Stimulated activated naive CD8-positive, alpha-beta T cell treated with anti-CD3 and anti-CD28 coated beads, Interleukin-15, amount 100 ng/mL, for 72 hours (primary cell): Measurements from ENCODE around the gene CDC27.
"Not testable (repeated sequence)": the region's sequence is repeated elsewhere in the genome, so short reads cannot be mapped to it uniquely, and the experiment has no call there.

Source experiments
- ATAC-seq: fragments of 150-1000 bp; cut with Tn5 transposase; 2 replicates; pipeline ENCODE4 v1.10.0; 2021; ENCODE audit warnings: mild to moderate bottlenecking, moderate library complexity
- DNase-seq, 2 donors: peaks; one replicate each; pipeline ENCODE4 v3.0.0; 2021 to 2022
- H3K27ac Mint-ChIP-seq, 2 donors: one replicate each; pipeline ENCODE4 v1.8.0; 2022; ENCODE audit warnings: mild to moderate bottlenecking in 2 of 2, mixed read lengths in 2 of 2, moderate library complexity in 2 of 2
- H3K27me3 Mint-ChIP-seq: one replicate; pipeline ENCODE4 v1.8.0; 2022; ENCODE audit warnings: mixed read lengths
- H3K4me1 Mint-ChIP-seq: one replicate; pipeline ENCODE4 v1.8.0; 2022; ENCODE audit warnings: mild to moderate bottlenecking, mixed read lengths
- H3K4me3 Mint-ChIP-seq, 2 donors: one replicate each; pipeline ENCODE4 v1.8.0; 2022; ENCODE audit warnings: mild to moderate bottlenecking in 2 of 2, mixed read lengths in 2 of 2, moderate library complexity in 1 of 2
- H3K9me3 Mint-ChIP-seq, 2 donors: one replicate each; pipeline ENCODE4 v1.8.0; 2022; ENCODE audit warnings: mixed read lengths in 2 of 2

Gene CDC27

GRCh38 chr17:47145351-47145750 is 43.7 kb downstream of the CDC27 start:
- Mint-ChIP-seq H3K4me1 (no peaks in the 10 kb centered on the region), H3K27ac (no peak overlapping the region), H3K27me3 (no peaks in the 10 kb centered on the region), H3K4me3 (no peak overlapping the region), H3K9me3 (no peaks in the 10 kb centered on the region)
- ATAC-seq (no peak), DNase-seq (no peak)

DNA sequence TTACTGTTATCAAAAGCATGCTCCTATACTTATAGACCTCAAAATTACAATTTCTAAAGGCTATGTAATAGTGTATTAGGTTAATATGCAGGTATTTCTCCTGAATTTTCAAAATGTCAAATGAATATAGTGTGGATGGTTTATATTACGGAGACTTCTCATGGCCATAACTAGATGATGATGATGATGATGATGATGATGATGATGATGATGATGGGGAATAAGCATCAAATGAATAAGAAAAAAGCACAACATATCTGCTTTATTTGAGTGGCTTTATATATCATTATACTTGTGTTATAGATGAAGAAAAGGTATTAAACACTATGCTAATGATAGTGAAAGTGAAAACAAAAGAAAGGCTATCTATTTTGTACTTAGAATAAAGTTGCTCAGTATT is 53.9 kb downstream of the CDC27 start:
- DNase-seq (no peak), ATAC-seq (no peak)
- H3K27ac Mint-ChIP-seq = no peak overlapping the region
- no peaks in the 10 kb centered on the region for H3K4me1 Mint-ChIP-seq
- H3K9me3 Mint-ChIP-seq = no peaks in the 10 kb centered on the region
- no peak overlapping the region for H3K4me3 Mint-ChIP-seq
- no peaks in the 10 kb centered on the region for H3K27me3 Mint-ChIP-seq

DNA sequence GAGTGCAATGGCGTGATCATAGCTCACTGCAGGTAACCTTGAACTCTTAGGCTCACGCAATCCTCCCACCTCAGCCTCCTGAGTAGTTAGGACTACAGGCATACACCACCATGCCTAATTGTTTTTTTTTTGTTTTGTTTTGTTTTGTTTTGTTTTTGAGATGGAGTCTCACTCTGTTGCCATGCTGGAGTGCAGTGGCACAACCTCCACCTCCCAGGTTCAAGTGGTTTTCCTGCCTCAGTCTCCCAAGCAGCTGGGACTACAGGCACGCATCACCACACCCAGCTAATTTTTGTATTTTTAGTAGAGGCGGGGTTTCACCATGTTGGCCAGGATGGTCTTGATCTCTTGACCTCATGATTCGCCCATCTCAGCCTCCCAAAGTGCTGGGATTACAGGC is 54.7 kb downstream of the CDC27 start:
- H3K9me3 Mint-ChIP-seq, ATAC-seq, H3K4me3 Mint-ChIP-seq, DNase-seq, H3K27me3 Mint-ChIP-seq, H3K27ac Mint-ChIP-seq, H3K4me1 Mint-ChIP-seq: not testable (repeated sequence)

DNA sequence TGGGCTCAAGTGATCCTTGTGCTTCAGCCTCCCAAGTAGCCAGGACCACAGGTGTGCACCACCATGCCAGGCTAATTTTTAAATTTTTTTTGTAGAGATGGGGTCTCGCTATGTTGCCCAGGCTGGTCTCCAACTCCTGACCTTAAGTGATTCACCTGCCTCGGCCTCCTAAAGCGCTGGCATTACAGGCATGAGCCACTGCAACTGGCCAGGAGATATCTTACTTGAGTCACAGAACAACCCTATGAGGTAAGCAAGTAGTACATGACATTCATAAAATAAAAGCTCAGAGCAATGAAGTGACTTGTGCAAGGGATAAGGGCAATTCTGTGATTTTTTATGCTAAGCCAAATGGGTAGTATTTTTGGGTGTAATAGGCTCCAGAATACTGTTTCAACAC is 57.3 kb downstream of the CDC27 start:
- DNase-seq (no peak), ATAC-seq (no peak)
- H3K27me3 Mint-ChIP-seq = no peaks in the 10 kb centered on the region
- no peaks in the 10 kb centered on the region for H3K9me3 Mint-ChIP-seq
- H3K4me3 Mint-ChIP-seq = no peak overlapping the region
- no peak overlapping the region for H3K27ac Mint-ChIP-seq
- no peaks in the 10 kb centered on the region for H3K4me1 Mint-ChIP-seq

- not testable (repeated sequence) for H3K9me3 Mint-ChIP-seq, H3K27ac Mint-ChIP-seq, H3K4me3 Mint-ChIP-seq, DNase-seq, H3K27me3 Mint-ChIP-seq, ATAC-seq, H3K4me1 Mint-ChIP-seq
Observed at GRCh38 chr17:47126835-47127234, 62.3 kb downstream of the CDC27 start.

GRCh38 chr17:47123262-47123661 is 65.8 kb downstream of the CDC27 start:
- not testable (repeated sequence) for DNase-seq, ATAC-seq, H3K27me3 Mint-ChIP-seq, H3K9me3 Mint-ChIP-seq, H3K4me3 Mint-ChIP-seq, H3K27ac Mint-ChIP-seq
- peaks cover 19% of the 10 kb centered on the region for H3K4me1 Mint-ChIP-seq

DNA sequence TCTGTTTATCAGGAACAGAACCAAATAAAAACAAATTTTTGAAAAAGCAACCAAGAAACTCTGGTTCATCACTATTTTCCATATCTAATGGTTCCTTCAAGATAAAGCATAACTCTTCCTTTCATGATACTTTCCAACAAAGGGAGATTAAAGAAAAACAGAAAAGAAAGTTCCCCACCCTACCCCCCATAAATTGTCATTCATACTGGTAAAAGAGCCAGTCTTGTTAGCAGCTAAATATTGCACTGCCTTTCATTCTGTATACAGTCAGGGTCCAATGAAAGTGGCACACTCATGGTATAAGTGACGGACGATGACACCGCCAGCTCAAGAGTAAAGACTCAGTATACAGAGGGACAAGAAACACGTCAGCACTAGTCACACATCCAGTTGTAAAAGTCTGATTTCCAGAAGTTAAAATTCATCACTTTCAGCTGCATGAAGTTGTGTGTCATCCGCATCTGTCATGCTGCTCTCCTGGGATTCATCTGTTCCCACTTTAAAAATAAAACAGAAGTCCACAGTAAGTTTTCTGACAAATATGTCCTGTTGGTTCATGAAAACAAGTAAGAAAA is 68.5 kb downstream of the CDC27 start:
- DNase-seq (no peak), ATAC-seq (no peak)
- Mint-ChIP-seq H3K4me1 (peaks cover 19% of the 10 kb centered on the region), H3K27me3 (no peaks in the 10 kb centered on the region), H3K27ac (no peak overlapping the region), H3K9me3 (no peaks in the 10 kb centered on the region), H3K4me3 (no peak overlapping the region)

GRCh38 chr17:47119746-47120520 is 69.2 kb downstream of the CDC27 start:
- ATAC-seq (peak; percentile 84), DNase-seq (no peak)
- no peaks in the 10 kb centered on the region for H3K27me3 Mint-ChIP-seq
- H3K9me3 Mint-ChIP-seq = no peaks in the 10 kb centered on the region
- peaks cover 19% of the 10 kb centered on the region for H3K4me1 Mint-ChIP-seq
- H3K4me3 Mint-ChIP-seq = no peak overlapping the region
- H3K27ac Mint-ChIP-seq = peak overlapping the region in 1 of 2 donors; percentile 73

DNA sequence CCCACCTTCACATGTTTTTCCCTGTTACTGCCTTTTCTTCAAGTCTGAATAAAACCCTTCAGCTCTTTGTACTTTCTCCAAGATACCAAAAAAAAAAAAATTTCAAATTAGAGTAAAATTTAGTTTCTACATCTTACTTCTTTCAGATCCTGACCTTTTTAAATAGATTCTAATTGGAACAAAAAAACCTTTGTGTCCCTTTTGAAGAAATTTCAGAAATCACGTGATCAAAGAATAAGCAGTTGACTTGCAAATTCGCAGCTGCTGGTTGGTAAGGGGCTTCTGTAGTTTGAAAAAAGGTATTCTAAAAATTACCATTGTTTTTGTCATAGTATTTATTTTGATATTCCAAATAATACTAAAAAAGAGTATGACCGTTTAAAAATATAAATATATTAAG is 71.7 kb downstream of the CDC27 start:
- Mint-ChIP-seq H3K4me1 (peaks cover 19% of the 10 kb centered on the region), H3K27me3 (no peaks in the 10 kb centered on the region), H3K4me3 (no peak overlapping the region), H3K9me3 (no peaks in the 10 kb centered on the region), H3K27ac (no peak overlapping the region)
- no peak for ATAC-seq
- no peak for DNase-seq

DNA sequence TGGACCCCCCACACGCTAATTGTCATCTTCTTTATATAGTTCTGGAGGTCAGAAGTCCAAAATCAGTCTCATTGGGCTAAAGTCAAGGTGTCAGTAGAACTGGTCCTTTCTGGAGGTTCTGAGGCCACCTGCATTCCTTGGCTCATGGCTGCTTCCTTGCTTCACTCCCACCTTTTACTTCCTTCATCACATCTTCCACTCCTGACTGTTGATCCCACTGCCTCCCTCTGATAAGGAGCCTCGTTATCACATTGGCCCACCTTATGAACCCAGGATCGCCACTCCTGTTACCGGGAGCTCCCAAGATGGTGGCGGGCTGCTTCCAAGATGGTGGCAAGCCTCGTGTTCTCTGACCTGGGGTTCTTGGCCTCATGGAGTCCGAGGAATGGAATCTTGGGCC is 83.0 kb downstream of the CDC27 start:
- Mint-ChIP-seq H3K4me3 (no peak overlapping the region), H3K9me3 (no peaks in the 10 kb centered on the region), H3K4me1 (no peaks in the 10 kb centered on the region), H3K27ac (no peak overlapping the region), H3K27me3 (peaks cover 11% of the 10 kb centered on the region)
- ATAC-seq = no peak
- no peak for DNase-seq

GRCh38 chr17:47105246-47105645 is 83.8 kb downstream of the CDC27 start:
- ATAC-seq, H3K4me3 Mint-ChIP-seq, H3K27ac Mint-ChIP-seq: not testable (repeated sequence)

GRCh38 chr17:47102914-47103313 is 86.2 kb downstream of the CDC27 start:
- H3K27me3 Mint-ChIP-seq = no peaks in the 10 kb centered on the region
- no peak for DNase-seq
- H3K4me1 Mint-ChIP-seq = peaks cover 15% of the 10 kb centered on the region
- no peak overlapping the region for H3K4me3 Mint-ChIP-seq
- no peak overlapping the region for H3K27ac Mint-ChIP-seq
- H3K9me3 Mint-ChIP-seq = no peaks in the 10 kb centered on the region
- no peak for ATAC-seq

More at GRCh38 chr17:47105246-47105645, 83.8 kb downstream of the CDC27 start:
- not testable (repeated sequence) for H3K4me1 Mint-ChIP-seq, H3K9me3 Mint-ChIP-seq, DNase-seq, H3K27me3 Mint-ChIP-seq

DNA sequence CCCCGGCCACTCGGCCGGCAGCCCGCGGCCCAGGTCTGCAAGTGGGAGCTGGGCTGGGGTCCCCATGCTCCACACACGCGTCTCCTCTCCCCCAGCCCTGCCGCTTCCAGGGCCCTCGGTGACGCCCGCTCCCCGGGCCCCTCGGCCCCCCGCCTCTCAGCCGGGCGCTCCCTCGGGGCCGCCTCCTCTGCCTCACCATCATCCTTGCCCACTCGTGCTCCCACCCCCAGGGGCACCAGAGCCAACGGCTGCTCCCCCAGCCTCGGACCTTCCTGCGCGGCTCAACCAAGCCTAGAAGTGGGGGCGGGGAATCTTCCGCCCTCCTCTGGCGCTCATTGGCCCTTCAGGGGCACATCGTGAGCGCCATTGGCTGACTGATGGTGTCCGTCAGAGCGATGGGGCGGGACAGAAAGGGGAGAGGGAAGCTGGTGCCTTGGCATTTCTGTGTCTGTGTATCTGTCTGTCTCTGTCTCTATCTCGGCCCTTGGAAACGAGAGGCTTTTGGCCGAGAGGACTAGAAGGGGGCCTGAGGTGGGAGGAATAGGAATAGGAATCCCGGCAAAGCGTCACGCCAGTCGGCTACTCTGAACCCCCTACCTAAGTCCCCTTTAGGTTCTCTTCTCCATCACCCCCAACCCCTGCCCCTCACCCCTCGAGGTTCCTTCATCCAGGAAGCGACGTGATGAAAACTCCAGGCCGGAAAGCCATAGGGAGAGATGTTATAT is 88.9 kb downstream of the CDC27 start:
- Mint-ChIP-seq H3K4me1 (peaks cover 22% of the 10 kb centered on the region), H3K9me3 (no peaks in the 10 kb centered on the region), H3K27ac (peak overlapping the region; percentile 98 to 100), H3K27me3 (no peaks in the 10 kb centered on the region), H3K4me3 (peak overlapping the region; percentile 99)
- ATAC-seq (peak; percentile 100), DNase-seq (peak; percentile 88 to 93)

- ATAC-seq = peak; percentile 43
- H3K27me3 Mint-ChIP-seq = no peaks in the 10 kb centered on the region
- no peaks in the 10 kb centered on the region for H3K9me3 Mint-ChIP-seq
- H3K4me3 Mint-ChIP-seq = peak overlapping the region; percentile 78 to 92
- peaks cover 22% of the 10 kb centered on the region for H3K4me1 Mint-ChIP-seq
- DNase-seq = peak in 1 of 2 donors; percentile 9
- H3K27ac Mint-ChIP-seq = peak overlapping the region; percentile 34 to 86
Observed at GRCh38 chr17:47099451-47099986, 89.6 kb downstream of the CDC27 start.

- no peak overlapping the region for H3K27ac Mint-ChIP-seq
- DNase-seq (no peak), ATAC-seq (no peak)
- H3K9me3 Mint-ChIP-seq = no peaks in the 10 kb centered on the region
- no peak overlapping the region for H3K4me3 Mint-ChIP-seq
- H3K4me1 Mint-ChIP-seq = peaks cover 22% of the 10 kb centered on the region
- H3K27me3 Mint-ChIP-seq = no peaks in the 10 kb centered on the region
Observed at GRCh38 chr17:47096343-47096742, 92.8 kb downstream of the CDC27 start.

DNA sequence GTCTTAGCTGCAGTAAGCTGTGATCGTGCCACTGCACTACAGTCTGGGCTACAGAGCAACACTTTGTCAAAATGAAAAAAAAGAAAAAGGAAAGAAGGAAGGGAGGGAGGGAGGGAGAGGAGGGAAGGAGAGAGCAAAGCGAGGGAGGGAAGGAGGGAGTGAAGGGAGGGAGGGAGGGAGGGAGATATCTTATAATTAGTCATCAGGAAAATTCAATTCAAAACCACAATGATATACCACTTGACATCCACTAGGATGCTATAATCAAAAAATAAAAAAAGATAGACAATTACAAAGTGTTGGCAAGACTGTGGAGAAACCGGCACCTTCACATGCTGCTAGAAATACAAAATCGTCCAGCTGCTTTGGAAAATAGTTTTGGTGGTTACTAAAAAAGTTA is 93.8 kb downstream of the CDC27 start:
- Mint-ChIP-seq H3K27me3 (no peaks in the 10 kb centered on the region), H3K4me3 (no peak overlapping the region), H3K9me3 (no peaks in the 10 kb centered on the region), H3K4me1 (peaks cover 22% of the 10 kb centered on the region), H3K27ac (no peak overlapping the region)
- ATAC-seq (no peak), DNase-seq (no peak)
